Stomach smooth muscle (tissue), 2 donors: Measurements from ENCODE around the gene RANBP9.

Experiments
- H3K27ac ChIP-seq: one replicate; pipeline ENCODE4 v1.7.0; 2013; ENCODE audit warnings: mild to moderate bottlenecking, low read length, inconsistent platforms
- H3K27me3 ChIP-seq, 2 donors: one replicate each; pipeline ENCODE4 v1.7.0; 2013; ENCODE audit warnings: low read length in 2 of 2; ENCODE audit not compliant: insufficient read depth in 2 of 2, control insufficient read depth in 1 of 2
- H3K36me3 ChIP-seq, 2 donors: one replicate each; pipeline ENCODE4 v1.7.0; 2013; ENCODE audit warnings: low read length in 2 of 2; ENCODE audit not compliant: control insufficient read depth in 2 of 2, insufficient read depth in 2 of 2
- H3K4me1 ChIP-seq: one replicate; pipeline ENCODE4 v1.7.0; 2013; ENCODE audit warnings: low read length; ENCODE audit not compliant: control insufficient read depth, insufficient read depth
- H3K4me3 ChIP-seq, 2 donors: one replicate each; pipeline ENCODE4 v1.7.0; 2013; ENCODE audit warnings: low read length in 2 of 2
- H3K9ac ChIP-seq, 2 donors: one replicate each; pipeline ENCODE4 v1.7.0; 2013; ENCODE audit warnings: low read length in 2 of 2, mild to moderate bottlenecking in 1 of 2
- H3K9me3 ChIP-seq, 2 donors: one replicate each; pipeline ENCODE4 v1.7.0; 2013; ENCODE audit warnings: low read length in 2 of 2; ENCODE audit not compliant: control insufficient read depth in 2 of 2
- donor health status: healthy.
- donor health status: Pancreatic carcinoma.

Gene RANBP9

DNA sequence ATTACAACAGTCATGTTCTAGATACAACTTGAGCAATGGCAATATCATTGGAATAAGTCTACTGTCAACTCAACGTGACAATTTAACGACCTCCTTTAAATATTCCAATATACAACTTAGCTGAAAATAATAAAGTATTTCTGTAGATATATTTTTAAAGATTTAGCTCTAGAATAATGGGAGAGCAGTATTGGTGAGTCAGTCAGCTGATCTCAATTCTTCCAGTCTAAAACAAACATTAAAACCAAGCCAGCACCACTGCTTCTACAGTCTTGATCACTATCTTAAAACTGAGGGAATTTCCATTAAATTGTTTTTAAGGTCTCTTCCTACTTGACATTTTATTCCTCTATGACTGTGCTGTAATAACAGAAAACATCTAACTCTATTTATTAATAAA lies 58.3 kb downstream of the RANBP9 start:
- H3K9me3 ChIP-seq: no peaks in the 10 kb centered on the region
- H3K36me3 ChIP-seq: peaks cover 0 to 9% of the 10 kb centered on the region in 2 donors
- no peak overlapping the region for H3K27ac ChIP-seq
- H3K4me3 ChIP-seq: no peak overlapping the region
- H3K27me3 ChIP-seq: no peaks in the 10 kb centered on the region
- H3K9ac ChIP-seq: no peak overlapping the region
- H3K4me1 ChIP-seq: no peaks in the 10 kb centered on the region

DNA sequence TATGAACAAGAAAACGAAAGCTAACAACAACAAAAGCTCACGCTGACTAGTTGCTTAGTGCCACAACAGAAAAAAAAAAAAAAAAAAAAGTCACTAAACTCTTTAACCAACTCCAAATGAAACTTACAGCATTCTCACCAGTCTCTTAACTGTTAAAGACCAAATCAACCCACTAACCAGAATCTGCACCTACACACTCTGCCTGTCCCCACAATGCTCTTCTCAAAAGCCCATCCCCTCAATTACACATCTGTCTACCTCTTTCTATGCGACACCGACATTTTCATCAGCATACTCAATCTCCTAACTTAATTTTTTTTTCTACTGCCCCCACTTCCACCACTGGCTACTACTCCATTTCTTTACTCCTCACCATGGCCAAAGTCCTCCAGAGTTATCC lies 62.2 kb downstream of the RANBP9 start:
- no peak overlapping the region for H3K9ac ChIP-seq
- no peaks in the 10 kb centered on the region for H3K9me3 ChIP-seq
- no peaks in the 10 kb centered on the region for H3K27me3 ChIP-seq
- no peak overlapping the region for H3K27ac ChIP-seq
- H3K4me1 ChIP-seq: no peaks in the 10 kb centered on the region
- H3K36me3 ChIP-seq: peaks cover 0 to 9% of the 10 kb centered on the region in 2 donors
- H3K4me3 ChIP-seq: no peak overlapping the region

DNA sequence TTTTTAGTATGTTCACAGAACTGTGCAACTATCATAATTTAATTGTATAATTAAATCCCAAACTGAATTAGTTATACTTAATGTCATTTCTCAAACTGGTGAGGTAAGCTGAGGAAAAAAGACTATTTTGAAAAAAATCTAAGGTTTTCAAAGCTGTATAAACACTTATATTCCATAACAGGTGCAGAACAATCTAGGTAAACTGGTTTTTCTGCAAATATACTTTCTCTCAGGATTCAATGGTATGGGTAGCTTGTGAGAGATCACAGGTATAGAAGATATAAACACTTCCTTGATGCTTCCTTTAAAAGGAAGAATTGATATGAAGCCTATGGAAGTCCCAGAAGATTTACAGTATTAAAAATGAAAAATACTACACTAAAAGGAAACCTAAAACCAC lies 62.8 kb downstream of the RANBP9 start:
- no peak overlapping the region for H3K27ac ChIP-seq
- H3K36me3 ChIP-seq: peaks cover 0 to 9% of the 10 kb centered on the region in 2 donors
- H3K9me3 ChIP-seq: no peaks in the 10 kb centered on the region
- H3K4me3 ChIP-seq: no peak overlapping the region
- no peaks in the 10 kb centered on the region for H3K27me3 ChIP-seq
- no peak overlapping the region for H3K9ac ChIP-seq
- H3K4me1 ChIP-seq: no peaks in the 10 kb centered on the region

DNA sequence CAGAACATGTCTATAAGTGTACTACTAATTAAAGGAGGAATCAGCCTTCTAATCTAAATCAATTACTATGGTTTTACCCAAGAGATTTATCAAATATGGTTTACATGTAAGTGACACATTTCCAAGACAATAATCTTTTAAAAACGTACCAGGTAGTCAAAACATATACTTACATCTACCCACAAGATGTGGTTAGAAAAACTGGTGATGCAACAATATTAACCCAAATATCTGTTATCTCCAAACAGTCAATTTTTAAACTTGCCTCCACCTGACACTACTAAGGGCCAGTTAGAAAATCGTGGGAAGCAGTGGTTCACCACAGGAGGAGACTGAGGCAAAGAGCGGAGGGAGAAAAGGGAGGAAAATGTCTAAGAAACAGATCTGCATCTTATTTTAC lies 68.5 kb downstream of the RANBP9 start:
- no peak overlapping the region for H3K4me3 ChIP-seq
- no peaks in the 10 kb centered on the region for H3K9me3 ChIP-seq
- peaks cover 3 to 20% of the 10 kb centered on the region in 2 donors for H3K36me3 ChIP-seq
- H3K4me1 ChIP-seq: no peaks in the 10 kb centered on the region
- no peaks in the 10 kb centered on the region for H3K27me3 ChIP-seq
- H3K9ac ChIP-seq: no peak overlapping the region
- no peak overlapping the region for H3K27ac ChIP-seq

GRCh38 chr6:13641315-13641714 lies 70.3 kb downstream of the RANBP9 start:
- H3K4me3 ChIP-seq: no peak overlapping the region
- no peak overlapping the region for H3K9ac ChIP-seq
- no peaks in the 10 kb centered on the region for H3K4me1 ChIP-seq
- no peak overlapping the region for H3K27ac ChIP-seq
- no peaks in the 10 kb centered on the region for H3K27me3 ChIP-seq
- H3K36me3 ChIP-seq: peaks cover 3 to 29% of the 10 kb centered on the region in 2 donors
- H3K9me3 ChIP-seq: no peaks in the 10 kb centered on the region

- no peaks in the 10 kb centered on the region for H3K9me3 ChIP-seq
- H3K9ac ChIP-seq: no peak overlapping the region
- no peak overlapping the region for H3K27ac ChIP-seq
- H3K4me1 ChIP-seq: no peaks in the 10 kb centered on the region
- peaks cover 3 to 35% of the 10 kb centered on the region in 2 donors for H3K36me3 ChIP-seq
- no peak overlapping the region for H3K4me3 ChIP-seq
- no peaks in the 10 kb centered on the region for H3K27me3 ChIP-seq
Observed at GRCh38 chr6:13638626-13639025, 73.0 kb downstream of the RANBP9 start.

DNA sequence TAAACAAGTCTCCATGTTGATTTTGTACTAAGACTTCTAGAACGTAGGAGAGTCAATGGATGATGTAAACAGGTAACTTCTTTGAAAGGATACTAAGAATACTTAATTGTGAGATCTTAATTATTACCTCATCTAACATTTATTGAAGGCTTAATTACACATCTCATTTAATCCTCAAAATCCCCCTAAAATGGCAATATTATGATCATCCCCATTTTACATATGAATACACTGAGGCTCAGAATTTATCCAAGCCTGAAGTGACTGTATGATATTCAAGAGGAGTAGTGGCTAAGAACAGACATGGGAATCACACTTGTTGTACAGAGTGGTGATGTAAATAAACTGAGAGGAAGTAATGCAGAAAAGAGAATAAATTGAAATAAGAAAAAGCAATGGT lies 73.6 kb downstream of the RANBP9 start:
- Histone ChIP-seq H3K4me1 (no peaks in the 10 kb centered on the region), H3K27me3 (no peaks in the 10 kb centered on the region), H3K9me3 (no peaks in the 10 kb centered on the region), H3K9ac (no peak overlapping the region), H3K4me3 (no peak overlapping the region), H3K27ac (no peak overlapping the region), H3K36me3 (peaks cover 0 to 35% of the 10 kb centered on the region in 2 donors)

- no peaks in the 10 kb centered on the region for H3K27me3 ChIP-seq
- H3K4me1 ChIP-seq: no peaks in the 10 kb centered on the region
- H3K4me3 ChIP-seq: no peak overlapping the region
- H3K27ac ChIP-seq: no peak overlapping the region
- H3K36me3 ChIP-seq: peaks cover 3 to 42% of the 10 kb centered on the region in 2 donors
- H3K9ac ChIP-seq: no peak overlapping the region
- H3K9me3 ChIP-seq: no peaks in the 10 kb centered on the region
Observed at GRCh38 chr6:13635948-13636658, 75.5 kb downstream of the RANBP9 start.

DNA sequence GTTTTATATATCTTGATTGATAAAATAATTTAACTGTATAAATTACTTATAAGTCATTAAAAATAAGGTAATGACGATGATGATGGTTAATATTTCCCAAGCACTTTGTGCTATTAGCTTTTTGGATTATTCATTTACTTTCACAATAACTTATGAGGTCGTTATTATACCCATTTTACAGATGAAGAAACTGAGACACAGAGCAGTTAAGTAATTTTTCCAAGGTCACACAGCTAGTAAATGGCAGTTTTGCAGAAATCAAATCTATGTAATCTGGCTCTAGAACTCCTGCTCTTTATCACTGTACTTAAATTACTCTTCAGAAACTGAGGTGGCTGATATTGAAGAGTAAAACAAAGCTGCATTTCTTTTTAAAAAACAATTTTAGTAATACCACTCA lies 78.3 kb downstream of the RANBP9 start:
- Histone ChIP-seq H3K27me3 (no peaks in the 10 kb centered on the region), H3K27ac (no peak overlapping the region), H3K9me3 (no peaks in the 10 kb centered on the region), H3K4me1 (no peaks in the 10 kb centered on the region), H3K36me3 (peaks cover 6 to 38% of the 10 kb centered on the region in 2 donors), H3K9ac (no peak overlapping the region), H3K4me3 (no peak overlapping the region)

DNA sequence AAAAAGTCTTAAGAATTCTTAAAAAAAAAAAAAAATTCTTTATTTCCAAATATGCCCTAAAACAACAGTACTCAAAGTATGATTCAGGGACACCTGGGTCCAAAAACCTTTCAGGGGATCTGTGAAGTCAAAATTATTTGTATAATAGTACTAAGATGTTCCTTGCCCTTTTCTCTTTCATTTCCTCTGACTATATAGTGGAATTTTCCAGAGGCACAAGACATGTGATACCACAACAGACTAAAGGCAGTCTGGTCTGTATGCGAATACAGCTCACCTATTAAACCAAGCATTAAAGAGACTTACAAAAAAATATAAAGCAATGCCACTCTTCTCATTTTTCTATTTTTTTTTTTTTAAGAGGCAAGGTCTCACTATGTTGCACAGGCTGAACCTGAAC lies 81.1 kb downstream of the RANBP9 start:
- no peak overlapping the region for H3K27ac ChIP-seq
- no peak overlapping the region for H3K9ac ChIP-seq
- no peak overlapping the region for H3K4me3 ChIP-seq
- H3K9me3 ChIP-seq: no peaks in the 10 kb centered on the region
- peaks cover 17 to 42% of the 10 kb centered on the region in 2 donors for H3K36me3 ChIP-seq
- H3K4me1 ChIP-seq: no peaks in the 10 kb centered on the region
- no peaks in the 10 kb centered on the region for H3K27me3 ChIP-seq

- no peaks in the 10 kb centered on the region for H3K27me3 ChIP-seq
- peaks cover 21 to 49% of the 10 kb centered on the region in 2 donors for H3K36me3 ChIP-seq
- H3K9me3 ChIP-seq: no peaks in the 10 kb centered on the region
- H3K27ac ChIP-seq: no peak overlapping the region
- H3K4me3 ChIP-seq: no peak overlapping the region
- H3K9ac ChIP-seq: no peak overlapping the region
- no peaks in the 10 kb centered on the region for H3K4me1 ChIP-seq
Observed at GRCh38 chr6:13629459-13630116, 82.0 kb downstream of the RANBP9 start.
